NCI-H748 treated with DMSO at 0.1 percent for 48 hours (cell line): ENCODE data around the gene NPIPA7.
"Not testable (repeated sequence)": the region's sequence is repeated elsewhere in the genome, so short reads cannot be mapped to it uniquely, and the experiment has no call there.

Experiments
- DNase-seq: peaks from one replicate; lab custom pipeline; 2025; lab: John Stamatoyannopoulos, UW

NPIPA7 gene

DNA sequence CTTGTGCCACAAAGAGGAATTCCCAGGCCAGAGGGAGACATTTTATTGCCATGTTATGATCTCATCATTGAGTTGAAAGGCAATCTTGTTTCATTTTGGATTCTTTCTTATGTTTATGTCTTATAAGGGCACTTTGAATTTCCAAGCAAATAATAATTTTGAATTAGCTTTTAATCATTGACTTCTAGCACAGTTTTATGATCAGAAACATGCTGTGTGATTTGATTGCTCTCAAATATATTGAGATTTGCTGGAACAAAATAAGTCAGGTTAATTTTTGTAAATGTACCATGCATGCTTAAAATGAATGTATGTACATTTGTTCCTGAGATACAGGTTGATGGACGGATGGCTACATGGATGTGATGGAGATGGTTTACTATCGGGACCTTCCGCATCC is at the start of gene NPIPA7:
Gene NPIPA7, plus strand, starts transcription at position 301 of the 400 bp plus-strand sequence. CDS start 105 bp downstream, outside the sequence.
- DNase-seq: not testable (repeated sequence)

DNA sequence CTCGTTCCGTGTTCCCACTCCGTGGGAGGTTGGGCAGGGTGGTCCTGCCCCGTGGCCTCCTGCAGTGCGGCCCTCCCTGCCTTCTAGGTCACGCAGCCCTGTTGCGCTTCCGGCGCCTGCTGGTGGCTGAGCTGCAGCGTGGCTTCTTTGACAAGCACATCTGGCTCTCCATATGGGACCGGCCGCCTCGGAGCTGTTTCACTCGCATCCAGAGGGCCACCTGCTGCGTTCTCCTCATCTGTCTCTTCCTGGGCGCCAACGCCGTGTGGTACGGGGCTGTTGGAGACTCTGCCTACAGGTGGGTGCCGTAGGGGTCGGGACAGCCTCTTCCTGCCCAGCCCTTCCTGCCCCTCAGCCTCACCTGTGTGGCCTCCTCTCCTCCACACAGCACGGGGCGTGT is 47.5 kb upstream of the NPIPA7 start:
- not testable (repeated sequence) for DNase-seq

DNA sequence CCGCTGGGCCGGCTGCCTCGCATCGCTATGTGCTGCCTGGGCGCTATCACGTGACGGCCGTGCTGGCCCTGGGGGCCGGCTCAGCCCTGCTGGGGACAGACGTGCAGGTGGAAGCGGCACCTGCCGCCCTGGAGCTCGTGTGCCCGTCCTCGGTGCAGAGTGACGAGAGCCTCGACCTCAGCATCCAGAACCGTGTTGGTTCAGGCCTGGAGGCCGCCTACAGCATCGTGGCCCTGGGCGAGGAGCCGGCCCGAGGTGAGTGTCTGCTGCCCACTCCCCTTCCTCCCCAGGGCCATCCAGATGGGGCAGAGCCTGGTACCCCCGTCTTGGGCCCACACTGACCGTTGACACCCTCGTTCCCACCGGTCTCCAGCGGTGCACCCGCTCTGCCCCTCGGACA is 21.4 kb upstream of the NPIPA7 start:
- DNase-seq: not testable (repeated sequence)

DNA sequence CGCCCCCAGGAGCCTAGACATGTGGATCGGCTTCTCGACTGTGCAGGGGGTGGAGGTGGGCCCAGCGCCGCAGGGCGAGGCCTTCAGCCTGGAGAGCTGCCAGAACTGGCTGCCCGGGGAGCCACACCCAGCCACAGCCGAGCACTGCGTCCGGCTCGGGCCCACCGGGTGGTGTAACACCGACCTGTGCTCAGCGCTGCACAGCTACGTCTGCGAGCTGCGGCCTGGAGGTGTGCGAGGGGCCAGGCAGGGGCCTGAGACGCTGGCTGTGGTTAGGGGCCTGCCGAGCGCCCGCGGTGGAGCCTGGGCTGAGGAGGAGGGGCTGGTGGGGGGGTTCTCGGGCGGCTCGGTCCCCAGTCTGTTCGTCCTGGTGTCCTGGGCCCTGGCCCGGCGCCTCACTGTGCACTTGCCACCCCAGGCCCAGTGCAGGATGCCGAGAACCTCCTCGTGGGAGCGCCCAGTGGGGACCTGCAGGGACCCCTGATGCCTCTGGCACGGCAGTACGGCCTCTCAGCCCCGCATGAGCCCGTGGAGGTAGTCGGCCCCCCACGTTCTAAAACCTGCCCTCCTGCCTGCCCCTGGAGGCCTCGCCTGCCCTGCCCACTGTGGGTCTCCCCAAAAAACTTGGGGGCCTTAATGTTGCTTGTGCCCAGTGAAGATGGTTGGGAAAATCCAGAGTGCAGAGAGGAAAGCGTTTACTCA is 20.2 kb upstream of the NPIPA7 start:
- DNase-seq: not testable (repeated sequence)

DNA sequence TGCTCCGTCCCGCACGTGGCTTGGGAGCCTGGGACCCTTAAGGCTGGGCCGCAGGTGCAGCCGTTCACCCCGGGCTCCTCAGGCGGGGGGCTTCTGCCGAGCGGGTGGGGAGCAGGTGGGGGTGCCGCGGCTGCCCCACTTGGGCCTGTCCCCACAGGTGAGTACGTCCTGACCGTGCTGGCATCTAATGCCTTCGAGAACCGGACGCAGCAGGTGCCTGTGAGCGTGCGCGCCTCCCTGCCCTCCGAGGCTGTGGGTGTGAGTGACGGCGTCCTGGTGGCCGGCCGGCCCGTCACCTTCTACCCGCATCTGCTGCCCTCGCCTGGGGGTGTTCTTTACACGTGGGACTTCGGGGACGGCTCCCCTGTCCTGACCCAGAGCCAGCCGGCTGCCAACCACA is 15.3 kb upstream of the NPIPA7 start:
- DNase-seq: not testable (repeated sequence)

DNA sequence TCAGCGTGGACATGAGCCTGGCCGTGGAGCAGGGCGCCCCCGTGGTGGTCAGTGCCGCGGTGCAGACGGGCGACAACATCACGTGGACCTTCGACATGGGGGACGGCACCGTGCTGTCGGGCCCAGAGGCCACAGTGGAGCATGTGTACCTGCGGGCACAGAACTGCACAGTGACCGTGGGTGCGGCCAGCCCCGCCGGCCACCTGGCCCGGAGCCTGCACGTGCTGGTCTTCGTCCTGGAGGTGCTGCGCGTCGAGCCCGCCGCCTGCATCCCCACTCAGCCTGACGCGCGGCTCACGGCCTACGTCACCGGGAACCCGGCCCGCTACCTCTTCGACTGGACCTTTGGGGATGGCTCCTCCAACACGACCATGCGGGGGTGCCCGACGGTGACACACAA is 14.8 kb upstream of the NPIPA7 start:
- not testable (repeated sequence) for DNase-seq

DNA sequence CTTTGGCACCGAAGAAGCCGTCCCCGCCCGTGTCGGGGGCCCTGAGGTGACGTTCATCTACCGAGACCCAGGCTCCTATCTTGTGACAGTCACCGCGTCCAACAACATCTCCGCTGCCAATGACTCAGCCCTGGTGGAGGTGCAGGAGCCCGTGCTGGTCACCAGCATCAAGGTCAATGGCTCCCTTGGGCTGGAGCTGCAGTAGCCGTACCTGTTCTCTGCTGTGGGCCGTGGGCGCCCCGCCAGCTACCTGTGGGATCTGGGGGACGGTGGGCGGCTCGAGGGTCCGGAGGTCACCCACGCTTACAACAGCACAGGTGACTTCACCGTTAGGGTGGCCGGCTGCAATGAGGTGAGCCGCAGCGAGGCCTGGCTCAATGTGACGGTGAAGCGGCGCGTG is 14.2 kb upstream of the NPIPA7 start:
- DNase-seq: not testable (repeated sequence)

DNA sequence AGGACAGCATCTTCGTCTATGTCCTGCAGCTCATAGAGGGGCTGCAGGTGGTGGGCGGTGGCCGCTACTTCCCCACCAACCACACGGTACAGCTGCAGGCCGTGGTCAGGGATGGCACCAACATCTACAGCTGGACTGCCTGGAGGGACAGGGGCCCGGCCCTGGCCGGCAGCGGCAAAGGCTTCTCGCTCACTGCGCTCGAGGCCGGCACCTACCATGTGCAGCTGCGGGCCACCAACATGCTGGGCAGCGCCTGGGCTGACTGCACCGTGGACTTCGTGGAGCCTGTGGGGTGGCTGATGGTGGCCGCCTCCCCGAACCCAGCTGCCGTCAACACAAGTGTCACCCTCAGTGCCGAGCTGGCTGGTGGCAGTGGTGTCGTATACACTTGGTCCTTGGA is 13.6 kb upstream of the NPIPA7 start:
- not testable (repeated sequence) for DNase-seq

DNA sequence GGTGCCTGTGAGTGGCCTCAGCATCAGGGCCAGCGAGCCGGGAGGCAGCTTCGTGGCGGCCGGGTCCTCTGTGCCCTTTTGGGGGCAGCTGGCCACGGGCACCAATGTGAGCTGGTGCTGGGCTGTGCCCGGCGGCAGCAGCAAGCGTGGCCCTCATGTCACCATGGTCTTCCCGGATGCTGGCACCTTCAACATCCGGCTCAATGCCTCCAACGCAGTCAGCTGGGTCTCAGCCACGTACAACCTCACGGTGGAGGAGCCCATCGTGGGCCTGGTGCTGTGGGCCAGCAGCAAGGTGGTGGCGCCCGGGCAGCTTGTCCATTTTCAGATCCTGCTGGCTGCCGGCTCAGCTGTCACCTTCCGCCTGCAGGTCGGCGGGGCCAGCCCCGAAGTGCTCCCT is 13.1 kb upstream of the NPIPA7 start:
- not testable (repeated sequence) for DNase-seq

DNA sequence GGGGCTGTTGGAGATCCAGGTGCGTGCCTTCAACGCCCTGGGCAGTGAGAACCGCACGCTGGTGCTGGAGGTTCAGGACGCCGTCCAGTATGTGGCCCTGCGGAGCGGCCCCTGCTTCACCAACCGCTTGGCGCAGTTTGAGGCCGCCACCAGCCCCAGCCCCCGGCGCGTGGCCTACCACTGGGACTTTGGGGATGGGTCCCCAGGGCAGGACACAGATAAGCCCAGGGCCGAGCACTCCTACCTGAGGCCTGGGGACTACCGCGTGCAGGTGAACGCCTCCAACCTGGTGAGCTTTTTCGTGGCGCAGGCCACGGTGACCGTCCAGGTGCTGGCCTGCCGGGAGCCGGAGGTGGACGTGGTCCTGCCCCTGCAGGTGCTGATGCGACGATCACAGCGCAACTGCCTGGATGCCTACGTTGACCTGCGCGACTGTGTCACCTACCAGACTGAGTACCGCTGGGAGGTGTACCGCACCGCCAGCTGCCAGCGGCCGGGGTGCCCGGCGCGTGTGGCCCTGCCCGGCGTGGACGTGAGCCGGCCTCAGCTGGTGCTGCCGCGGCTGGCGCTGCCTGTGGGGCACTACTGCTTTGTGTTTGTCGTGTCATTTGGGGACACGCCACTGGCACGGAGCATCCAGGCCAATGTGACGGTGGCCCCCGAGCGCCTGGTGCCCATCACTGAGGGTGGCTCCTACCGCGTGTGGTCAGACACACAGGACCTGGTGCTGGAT is 12.2 kb upstream of the NPIPA7 start:
- not testable (repeated sequence) for DNase-seq

DNA sequence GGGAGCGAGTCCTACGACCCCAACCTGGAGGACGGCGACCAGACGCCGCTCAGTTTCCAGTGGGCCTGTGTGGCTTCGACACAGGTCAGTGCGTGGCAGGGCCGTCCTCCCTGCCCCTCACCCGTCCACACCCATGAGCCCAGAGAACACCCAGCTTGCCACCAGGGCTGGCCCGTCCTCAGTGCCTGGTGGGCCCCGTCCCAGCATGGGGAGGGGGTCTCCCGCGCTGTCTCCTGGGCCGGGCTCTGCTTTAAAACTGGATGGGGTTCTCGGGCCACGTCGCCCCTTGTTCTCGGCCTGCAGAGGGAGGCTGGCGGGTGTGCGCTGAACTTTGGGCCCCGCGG is 11.7 kb upstream of the NPIPA7 start:
- DNase-seq: not testable (repeated sequence)

DNA sequence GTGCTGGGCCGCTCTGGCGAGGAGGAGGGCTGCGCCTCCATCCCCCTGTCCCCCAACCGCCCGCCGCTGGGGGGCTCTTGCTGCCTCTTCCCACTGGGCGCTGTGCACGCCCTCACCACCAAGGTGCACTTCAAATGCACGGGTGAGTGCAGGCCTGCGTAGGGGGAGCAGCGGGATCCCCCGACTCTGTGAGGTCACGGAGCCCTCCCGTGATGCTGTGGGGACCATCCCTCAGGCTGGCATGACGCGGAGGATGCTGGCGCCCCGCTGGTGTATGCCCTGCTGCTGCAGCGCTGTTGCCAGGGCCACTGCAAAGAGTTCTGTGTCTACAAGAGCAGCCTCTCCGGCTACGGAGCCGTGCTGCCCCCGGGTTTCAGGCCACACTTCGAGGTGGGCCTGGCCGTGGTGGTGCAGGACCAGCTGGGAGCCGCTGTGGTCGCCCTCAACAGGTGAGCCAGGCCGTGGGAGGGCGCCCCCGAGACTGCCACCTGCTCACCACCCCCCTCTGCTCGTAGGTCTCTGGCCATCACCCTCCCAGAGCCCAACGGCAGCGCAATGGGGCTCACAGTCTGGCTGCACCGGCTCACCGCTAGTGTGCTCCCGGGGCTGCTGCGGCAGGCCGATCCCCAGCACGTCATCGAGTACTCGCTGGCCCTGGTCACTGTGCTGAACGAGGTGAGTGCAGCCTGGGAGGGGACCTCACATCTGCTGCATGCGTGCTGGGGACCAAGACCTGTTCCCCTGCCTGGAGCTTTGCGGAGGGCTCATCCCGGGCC is 9.7 kb upstream of the NPIPA7 start:
- not testable (repeated sequence) for DNase-seq

DNA sequence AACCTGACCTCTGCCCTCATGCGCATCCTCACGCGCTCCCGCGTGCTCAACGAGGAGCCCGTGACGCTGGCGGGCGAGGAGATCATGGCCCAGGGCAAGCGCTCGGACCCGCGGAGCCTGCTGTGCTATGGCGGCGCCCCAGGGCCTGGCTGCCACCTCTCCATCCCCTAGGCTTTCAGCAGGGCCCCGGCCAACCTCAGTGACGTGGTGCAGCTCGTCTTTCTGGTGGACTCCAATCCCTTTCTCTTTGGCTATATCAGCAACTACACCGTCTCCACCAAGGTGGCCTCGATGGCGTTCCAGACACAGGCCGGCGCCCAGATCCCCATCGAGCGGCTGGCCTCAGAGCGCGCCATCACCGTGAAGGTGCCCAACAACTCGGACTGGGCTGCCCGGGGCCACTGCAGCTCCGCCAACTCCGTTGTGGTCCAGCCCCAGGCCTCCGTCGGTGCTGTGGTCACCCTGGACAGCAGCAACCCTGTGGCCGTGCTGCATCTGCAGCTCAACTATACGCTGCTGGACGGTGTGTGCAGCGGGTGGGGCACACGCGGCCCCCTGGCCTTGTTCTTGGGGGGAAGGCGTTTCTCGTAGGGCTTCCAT is 7.7 kb upstream of the NPIPA7 start:
- DNase-seq: not testable (repeated sequence)

DNA sequence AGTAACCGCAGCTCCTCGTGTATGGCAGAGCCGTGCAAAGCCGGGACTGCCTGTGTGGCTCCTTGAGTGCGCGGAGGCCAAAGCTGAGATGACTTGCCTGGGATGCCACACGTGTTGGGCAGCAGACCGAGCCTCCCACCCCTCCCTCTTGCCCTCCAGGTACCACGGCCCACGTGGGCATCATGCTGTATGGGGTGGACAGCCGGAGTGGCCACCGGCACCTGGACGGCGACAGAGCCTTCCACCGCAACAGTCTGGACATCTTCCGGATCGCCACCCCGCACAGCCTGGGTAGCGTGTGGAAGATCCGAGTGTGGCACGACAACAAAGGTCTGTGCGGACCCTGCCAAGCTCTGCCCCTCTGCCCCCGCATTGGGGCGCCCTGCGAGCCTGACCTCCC is 4.7 kb upstream of the NPIPA7 start:
- not testable (repeated sequence) for DNase-seq

DNA sequence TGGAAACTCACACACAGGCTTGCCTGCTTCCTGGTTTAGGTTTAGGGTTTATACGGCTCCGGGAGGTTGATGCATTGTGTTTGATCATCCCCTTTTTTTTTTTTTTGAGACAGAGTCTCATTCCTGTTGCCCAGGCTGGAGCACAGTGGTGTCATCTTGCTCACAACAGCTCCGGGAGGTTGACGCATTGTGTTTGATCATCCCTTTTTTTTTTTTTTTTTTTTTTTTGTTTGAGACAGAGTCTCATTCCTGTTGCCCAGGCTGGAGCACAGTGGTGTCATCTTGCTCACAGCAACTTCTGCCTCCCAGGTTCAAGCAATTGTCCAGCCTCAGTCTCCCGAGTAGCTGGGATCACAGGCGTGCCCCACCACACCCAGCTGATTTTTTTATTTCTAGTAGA is 20.7 kb downstream of the NPIPA7 start:
- DNase-seq: not testable (repeated sequence)

DNA sequence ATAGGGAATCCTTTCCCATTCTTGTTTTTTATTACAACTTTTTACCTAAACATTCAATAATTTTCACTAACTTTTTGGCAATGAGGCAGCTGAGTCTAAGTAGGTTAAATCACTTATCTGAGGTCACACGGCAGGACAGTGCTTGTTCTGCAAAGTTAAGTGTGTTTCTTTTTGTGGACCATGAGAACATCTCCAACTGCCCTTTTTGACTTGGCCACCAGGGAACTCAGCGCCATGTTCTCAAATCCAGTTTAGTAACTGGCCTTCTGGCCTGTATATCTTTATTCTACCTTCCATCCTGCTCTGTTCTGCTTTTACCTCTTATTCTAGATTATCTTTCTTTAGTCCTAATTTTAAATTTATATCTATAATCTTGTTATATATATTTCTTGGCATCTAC is 23.4 kb downstream of the NPIPA7 start:
- DNase-seq: not testable (repeated sequence)

DNA sequence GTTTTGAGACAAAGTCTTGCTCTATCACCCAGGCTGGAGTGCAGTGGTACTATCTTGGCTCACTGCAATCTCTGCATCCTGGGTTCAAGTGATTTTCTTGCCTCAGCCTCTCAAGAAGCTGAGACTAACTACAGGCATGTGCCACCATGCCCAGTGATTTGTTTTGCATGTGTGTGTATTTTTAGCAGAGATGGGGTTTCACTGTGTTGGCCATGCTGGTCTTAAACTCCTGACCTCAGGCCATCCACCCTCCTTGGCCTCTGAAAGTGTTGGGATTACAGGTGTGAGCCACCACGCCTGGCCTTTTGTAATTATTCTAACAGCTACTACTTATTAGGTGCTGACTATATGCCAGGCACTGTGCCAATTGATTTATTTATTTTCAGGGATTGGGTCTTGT is 25.3 kb downstream of the NPIPA7 start:
- not testable (repeated sequence) for DNase-seq

DNA sequence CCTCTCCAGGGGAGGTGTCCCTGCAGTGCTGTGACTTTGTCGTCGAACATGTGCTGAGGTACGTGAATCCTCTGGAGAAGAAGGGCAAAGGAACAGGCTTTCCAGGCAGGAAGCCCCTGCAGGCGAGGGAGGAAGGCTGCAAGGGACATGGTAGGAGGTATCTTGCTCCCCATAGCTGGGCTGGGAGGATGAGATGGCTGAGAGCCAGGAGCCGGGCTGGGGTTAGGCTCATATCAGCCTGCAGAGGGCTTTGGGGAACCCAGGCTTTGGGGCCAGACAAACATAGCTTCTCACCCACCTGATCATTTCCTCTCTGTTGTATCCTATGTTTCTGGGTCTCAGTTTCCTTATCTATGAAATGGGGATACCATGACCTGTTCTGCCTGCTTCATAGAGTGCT is 26.5 kb downstream of the NPIPA7 start:
- not testable (repeated sequence) for DNase-seq

DNA sequence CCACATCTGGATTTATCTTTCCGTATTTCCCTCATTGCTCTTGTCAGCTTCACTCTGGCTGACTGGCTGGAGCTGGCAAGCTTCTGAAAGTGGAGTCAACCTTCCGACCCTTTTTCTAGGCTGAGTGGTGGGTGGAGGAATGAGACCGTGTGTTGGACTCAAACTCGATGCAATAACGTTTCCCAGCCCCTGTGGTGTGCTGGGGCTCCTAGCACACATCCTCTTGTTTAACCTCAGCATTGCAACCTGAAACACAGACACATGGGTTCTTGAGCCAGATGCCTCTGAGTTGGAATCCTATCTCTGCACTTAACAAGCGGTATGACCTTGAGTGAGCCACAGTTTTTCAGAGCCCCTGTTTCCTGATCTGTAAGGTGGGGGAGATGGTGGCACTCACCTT is 29.5 kb downstream of the NPIPA7 start:
- not testable (repeated sequence) for DNase-seq

DNA sequence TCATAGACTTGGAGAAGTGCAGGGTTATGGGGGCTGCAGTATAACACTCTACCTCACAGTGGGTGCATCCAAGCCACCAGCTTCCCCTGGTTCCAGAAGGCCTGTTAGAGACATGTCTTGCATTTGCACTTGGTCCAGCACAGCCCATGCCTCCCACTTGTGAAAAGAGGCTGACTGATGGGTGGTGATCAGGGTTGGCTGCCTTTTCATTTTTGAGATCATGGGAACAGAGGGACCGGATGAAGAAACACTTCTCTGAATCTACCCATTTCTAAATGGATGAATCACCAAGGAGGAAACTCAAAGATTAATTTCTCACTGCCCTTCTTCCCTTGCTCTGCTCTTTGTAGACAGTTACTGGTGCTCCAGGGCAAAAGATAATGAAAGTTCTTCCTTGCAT is 34.8 kb downstream of the NPIPA7 start:
- not testable (repeated sequence) for DNase-seq

DNA sequence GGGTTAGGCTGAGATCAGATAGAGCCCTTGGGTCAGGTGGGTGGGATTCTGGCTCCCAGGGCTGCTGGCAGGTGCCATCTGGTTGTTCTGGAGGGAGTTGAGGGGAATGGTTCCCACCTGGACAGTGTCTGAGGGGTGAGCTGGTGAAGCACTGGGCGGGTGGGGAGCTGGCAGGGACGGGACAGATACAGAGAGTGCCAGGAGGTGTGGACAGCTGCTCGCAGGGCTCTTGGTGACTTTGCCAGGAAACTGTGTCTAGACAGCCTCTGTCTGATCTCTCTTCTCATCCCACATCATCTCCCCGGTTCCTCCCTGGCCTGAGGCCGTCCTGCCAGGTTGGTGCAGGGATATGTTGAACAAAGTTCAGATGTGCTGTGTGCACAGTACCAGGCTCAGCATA is 38.1 kb downstream of the NPIPA7 start:
- DNase-seq: not testable (repeated sequence)

DNA sequence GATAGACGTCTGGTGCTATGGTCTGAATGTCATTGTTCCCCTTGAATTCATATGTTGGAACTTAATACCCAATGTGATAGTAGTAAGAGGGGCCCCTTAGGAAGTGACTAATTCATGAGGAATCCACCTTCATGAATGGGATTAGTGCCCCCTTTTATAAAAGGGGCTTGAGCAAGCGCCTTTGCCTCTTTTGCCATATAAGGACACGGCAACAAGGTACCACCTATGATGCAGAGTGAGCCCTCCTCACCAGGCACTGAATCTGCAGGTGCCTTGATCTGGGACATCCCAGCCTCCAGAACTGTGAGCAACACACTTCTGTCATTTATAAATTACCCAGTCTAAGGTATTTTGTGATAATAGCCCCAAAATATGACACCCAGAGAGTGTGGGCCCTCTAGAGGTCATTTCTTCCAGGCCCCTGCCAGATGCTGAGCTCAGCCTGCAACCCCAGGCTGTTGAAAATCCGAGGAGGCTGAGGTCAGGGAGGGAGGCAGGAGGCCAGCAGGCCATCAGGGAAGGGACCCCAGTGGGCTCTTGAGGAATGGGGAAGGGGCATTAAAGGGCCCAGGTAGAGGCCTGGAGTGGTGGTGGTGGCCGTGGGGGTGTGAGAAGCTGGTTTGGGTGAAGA is 39.1 kb downstream of the NPIPA7 start:
- DNase-seq: not testable (repeated sequence)
